NCI-H2196 treated with DMSO at 0.1 percent for 48 hours (cell line): ENCODE measurements around the gene MYH15.

Source experiments
- DNase-seq: peaks from one replicate; lab custom pipeline; 2025; ENCODE audit not compliant: unreplicated experiment; lab: John Stamatoyannopoulos, UW

Gene MYH15

DNA sequence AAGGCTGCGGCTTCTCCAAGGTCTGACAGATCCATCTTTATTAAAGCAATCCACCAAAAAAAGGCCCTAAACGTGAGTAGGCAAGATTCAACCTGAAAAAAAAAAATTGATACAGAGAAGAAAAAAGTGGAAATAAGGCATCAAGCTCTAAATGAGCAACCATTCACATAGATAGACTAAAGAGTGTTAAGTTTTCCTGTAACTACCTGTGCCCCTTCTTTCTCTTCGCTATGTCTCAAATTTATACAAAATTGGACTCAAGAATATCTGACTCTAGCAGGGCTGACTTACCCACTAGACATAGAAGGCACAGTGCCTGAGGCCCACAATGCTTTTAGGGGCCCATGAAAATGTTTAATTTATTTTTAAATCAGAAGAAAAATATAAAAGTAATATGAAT is at the start of gene MYH15:
Gene MYH15, minus strand, starts transcription at position 101 of the 400 bp plus-strand sequence. Its CDS starts 66 bp downstream, at position 35.
- DNase-seq = no peak

DNA sequence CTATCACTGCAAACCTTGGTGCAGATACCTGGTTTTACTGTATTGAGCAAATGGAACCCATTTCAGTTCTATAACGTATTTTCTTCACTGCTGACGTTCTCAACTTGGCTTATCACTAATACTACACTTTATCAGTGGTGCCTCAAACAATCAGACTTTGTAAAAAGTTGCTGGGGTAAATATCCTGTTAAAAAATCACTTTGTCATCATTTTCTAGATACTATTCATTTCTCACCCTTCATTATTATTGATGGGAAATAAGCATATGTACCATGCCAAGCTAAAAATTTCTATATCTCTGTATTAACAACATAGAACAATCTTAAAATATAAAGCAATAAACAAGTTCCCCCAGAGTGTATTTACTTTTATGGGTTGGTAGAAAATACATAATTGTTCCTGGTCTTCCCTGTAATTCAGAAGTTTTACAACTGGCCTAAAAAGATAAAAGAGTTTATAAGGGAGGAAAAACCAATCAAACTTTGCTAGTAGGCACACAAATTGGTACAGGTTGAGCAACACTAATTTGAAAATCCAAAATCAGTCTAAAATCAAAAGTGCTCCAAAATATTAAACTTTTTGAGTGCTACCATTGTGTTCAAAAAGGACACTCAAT is 45.7 kb upstream of the MYH15 start:
- no peak for DNase-seq

DNA sequence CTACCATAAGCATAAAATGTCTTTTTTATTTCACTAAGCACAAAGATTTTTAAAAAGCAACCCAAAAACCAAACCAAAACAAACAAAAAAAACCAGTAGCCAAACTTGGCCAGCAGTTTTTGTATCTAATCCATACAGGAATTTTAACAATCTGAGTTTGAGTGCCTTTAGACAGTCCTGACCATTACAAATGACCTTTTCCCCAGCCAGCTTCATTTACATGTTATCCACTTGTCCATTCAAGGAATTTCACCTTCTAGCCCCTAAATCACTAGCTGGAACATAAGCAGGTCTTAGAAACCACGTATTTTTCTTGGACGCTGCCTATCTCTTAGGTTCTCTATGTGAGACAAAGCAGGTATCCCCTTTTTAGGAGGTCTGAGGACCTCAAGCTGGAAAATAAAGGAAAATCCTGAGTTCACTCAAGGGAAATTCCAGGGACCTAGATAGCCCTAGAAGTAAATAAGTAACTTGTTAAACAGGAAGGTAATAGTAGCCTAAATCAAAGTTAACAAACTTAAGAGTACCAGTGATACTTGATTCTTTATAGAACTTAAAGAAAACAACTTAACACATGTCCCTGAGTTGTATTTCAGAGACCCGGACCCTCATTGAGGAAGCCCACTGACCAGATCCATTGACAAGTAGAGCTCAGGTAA is 44.6 kb upstream of the MYH15 start:
- DNase-seq = no peak

DNA sequence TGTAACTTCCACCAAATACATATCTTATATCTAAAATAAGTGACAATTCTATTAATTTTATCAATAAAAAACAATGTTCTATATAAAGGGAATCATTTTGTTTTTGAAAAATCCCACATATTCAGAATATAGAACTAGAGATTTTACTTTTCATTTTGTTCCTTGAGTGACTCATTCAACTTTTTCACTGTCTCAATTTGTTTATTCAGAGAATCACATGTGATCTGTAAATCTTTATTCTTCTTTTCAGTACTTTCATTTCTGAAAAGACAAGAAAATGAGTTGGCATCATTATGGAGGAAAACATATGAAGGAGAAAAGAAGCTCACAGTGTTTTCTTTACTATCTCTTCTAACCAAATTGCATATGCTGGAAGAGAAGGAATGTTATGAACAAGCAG is 43.8 kb upstream of the MYH15 start:
- no peak for DNase-seq

DNA sequence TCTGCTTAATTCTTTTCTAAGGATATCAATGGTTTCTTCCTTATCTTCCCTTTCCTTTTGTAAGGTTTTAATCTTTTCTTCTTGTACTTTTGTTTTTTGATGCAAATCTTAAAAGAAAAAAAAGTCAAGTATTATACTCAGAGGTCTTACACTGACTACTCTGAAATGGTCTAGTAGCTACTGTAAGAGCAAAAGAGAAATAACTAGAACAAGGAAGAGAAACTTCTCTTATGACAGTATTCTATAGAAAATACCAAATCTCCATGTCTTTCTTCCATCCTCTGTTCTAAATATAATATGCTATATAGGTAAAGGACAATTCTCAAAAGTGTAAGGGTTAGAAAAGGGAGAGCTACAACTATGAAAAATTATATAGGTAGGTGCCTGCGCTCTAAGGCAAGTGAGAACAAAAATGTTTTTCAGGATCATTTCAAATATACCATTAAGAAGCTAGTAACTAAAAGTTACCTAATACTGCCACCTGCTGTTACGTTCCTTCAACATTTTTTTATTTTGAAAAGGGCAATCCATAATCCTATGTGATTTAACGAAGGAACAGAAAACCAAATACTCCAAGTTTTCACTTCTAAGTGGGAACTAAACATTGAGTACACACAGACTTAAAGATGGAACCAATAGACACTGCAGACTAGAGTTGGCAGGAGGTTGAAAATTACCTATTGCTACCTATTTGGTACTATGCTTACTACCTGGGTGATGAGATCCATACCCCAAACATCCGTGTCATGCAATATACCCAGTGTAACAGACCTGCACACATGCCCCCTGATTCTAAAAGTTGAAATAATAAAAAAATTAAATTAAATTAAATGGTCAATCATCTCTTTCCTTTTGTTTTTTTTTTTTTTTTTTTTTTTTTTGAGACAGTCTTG is 42.1 kb upstream of the MYH15 start:
- peak; percentile 45 for DNase-seq

DNA sequence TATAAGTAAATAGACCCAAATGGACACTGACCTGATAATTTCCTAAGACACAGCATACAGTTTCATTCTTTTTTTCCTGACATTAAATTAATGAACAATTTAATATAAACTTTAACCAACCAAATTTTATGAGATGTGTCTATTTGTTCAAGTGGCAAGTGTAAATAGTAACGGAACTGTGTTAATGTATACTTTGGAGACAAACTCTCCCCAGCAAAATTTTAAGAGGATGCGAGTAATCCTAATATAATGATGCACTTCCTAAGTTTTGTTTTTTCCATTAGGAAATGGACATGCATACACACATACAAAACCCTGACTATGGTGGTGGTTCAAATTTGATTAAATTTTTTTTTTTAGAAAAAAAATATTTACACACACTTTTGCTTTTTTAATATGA is 38.5 kb upstream of the MYH15 start:
- DNase-seq = no peak

DNA sequence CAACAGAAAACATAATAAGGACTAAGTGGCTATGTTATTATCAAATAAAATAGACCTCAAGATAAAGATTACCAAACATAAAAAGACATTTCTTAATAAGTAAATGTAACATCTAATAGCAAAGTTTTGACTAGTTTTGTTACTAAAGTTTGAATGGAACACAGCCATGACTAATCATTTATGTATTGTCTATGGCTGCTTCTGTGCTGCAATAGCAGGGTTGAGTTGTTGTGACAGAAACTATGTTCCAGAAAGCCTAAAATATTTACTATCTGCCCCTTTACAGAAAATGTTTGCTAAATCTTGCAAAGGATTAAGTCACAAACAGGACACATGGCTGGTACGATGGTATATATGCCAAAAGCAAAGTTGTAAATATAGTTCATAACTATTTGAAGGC is 37.9 kb upstream of the MYH15 start:
- DNase-seq = no peak

DNA sequence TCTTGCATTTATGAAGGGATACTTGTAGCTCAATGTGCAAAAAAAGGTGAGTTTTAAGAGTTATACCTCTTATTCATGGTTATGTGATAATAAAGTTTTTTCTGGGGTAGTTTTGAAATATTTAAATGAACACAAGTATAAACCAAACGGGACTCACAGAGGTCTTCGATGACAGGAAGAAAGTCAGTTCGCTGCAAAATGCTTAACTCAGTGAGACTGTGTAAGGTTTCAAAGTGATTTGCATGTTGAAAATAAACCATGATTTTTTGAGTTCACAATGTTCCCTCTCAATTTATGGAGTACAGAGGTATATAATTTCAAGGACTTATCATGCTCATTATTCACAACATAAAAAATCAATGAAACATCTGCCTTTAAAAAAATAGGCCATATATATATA is 36.3 kb upstream of the MYH15 start:
- DNase-seq = no peak

DNA sequence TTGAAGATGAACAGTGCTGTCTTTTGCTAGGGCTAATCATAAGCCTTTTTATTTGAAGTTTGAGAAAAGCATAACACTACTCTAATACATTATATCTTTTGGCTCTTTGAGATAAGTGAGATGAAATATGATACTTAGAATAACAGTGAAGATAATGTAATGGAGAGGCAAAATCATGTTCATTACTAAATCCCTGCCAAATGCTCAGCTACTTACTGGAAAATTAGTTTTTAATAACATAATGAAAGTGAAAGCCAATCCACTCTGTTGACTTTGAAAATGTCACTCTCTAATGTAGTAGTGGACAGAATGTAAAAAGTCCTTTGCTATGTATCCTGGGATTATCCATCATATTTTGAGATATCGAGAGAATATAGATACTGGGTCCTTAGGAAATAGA is 35.9 kb upstream of the MYH15 start:
- DNase-seq = peak; percentile 7

DNA sequence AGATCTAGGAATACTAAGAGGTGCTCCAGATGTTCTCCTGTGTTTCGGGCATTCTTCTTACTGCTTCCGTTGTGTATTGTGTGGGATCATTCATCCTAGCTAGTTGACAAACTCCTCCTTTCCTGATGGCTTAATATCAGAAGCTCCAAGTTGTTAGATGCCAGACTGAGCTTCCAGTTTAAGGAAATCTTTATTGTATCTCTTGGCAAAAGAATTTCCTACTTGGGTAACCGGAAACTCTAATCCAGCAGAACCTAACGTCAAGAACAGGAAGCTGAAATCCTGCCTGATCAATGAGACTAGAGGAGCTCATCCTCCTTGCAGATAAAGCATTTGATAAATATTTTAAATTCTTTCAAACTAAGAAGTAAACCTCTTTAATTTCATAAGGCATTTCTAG is 27.7 kb upstream of the MYH15 start:
- DNase-seq = no peak

DNA sequence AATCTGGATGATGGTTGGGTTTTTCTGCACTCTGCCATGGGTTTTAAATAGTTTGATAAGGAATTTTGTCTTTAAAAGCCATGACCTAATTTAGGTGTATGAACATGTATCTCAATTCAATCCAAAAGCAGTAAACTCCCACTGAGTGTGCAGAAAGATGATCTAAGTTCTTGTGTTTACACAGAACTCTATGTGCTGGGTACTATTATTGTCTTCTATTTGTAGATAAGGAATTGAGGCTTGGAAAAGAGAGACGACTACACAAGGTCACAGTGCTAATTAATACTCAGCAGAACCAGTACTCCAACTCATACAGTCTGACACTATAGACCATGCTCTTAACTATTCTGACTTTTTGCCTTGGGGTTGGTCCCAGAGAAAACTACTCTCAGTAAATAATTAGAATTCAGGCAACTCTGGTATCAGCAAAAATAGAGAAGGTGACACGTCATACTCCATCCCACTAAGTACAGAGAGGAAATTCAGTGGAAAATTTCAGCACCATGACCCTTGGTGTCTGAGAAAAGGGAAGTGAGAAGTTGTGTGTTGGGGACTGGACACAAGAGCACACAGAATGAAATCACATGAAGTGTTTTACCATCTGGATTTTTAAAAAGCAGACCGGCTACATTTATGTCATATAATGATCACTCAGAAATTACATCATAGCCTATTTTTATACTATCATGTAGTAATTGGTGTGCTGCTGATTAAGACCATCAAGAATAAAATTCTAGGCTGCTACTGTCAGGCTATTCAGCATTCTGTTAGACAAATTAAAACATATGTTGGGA is 18.3 kb upstream of the MYH15 start:
- DNase-seq = no peak

DNA sequence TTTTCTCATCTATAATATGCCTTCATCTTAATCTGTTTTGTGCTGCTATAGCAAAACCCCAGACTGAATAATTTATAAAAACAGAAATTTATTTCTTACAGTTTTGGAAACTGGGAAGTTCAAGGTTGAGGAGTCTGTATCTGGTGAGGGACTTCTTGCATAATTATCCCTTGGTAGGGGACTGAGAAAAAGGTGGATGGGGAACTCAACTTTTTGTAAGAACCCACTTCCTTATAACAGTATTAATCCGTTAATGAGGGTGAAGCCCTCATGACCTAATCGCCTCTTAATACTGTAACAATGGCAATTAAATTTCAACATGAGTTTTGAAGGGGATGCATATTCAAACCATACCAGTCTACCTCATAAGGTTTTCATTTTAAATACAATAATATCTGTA is 17.4 kb upstream of the MYH15 start:
- no peak for DNase-seq

DNA sequence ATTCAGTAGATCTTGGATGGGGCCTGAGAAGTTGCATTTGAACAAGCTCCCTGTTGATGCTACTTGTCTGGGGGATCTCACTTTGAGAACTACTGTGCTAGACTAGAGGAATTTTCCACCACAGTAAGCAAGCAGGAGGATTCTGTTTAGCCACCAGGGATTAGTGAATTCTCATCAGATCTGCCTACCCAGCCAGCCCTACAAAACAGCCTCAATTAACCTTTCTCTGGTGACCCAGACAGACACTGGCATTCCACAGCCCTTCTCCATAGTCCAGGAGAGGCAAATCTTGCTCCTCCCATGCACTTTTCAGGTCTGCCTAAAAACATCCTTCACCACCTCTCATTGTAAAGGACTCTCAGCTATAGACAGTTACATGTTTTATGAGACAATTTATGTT is 16.7 kb upstream of the MYH15 start:
- no peak for DNase-seq

DNA sequence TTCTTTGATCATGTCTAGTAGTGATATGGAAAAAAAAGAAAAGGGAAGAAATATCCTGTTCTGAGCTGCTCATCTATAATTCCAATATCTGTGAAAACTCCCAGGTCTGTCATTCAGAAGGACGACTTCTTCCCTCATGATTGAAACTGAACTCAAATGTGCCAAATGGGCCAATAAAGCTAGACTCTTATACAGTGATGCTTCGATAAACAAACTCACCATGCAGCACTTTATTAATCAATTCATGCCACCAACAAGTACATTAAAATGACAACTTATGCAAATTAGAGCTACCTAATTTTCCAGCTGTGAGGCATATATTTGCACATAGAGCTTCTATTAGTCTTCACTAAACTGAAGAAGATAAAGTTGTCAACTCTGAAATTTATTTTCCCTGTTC is 15.6 kb upstream of the MYH15 start:
- DNase-seq = no peak

DNA sequence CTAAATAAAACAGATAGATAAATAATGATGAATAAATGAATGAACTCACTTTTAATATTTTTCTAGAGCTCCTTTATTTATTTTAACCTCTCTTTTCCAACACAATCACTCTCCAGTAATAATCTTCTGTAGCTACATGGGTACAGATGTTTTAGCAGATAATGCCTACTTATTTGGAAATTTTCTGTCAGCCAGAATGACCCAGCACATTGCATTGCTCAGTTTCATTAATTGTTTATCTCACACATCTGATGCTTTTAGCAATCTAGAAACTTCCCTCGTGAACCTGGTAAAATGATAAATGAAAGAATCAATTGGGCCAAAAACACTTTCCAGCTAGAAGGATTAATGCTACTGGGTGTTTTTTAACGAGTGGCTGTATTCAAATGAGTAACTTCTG is 14.9 kb upstream of the MYH15 start:
- no peak for DNase-seq

DNA sequence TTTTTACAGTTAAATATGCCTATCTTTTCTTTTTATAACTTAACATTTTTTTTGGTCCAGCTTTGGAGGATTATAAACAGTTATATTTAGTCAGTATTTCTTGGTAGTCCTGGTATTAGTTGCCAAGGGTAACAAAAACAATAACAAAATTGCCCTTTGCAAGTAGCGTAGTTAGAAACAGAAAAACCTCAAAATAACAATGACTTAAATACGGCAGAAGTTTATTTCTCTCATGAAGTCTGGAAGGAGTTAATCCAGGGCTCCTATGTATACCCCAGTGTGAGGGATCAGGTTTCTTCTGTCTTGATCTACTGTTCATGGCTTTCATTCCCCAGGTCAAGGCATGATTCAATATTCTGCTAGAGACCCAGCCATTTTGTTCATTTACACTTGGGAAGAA is 14.1 kb upstream of the MYH15 start:
- no peak for DNase-seq

DNA sequence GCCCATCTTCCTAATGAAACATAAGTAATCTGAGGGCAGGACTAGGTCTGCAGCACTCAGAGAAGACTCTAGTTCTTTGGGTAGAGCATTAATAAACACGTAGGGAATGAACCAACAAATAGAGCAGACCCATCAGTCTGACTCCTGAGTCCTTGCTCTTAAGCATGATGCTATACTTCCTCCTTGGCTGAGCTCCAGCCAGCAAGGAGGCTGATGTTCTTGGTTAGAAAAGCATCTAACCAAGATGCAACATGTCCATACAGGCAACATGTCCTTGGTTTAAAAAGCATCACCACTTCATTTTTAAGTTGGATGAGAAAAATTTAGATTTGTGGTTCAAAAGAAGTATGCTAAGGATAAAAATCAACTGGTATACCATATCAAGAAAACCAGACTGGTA is 8.5 kb upstream of the MYH15 start:
- no peak for DNase-seq

DNA sequence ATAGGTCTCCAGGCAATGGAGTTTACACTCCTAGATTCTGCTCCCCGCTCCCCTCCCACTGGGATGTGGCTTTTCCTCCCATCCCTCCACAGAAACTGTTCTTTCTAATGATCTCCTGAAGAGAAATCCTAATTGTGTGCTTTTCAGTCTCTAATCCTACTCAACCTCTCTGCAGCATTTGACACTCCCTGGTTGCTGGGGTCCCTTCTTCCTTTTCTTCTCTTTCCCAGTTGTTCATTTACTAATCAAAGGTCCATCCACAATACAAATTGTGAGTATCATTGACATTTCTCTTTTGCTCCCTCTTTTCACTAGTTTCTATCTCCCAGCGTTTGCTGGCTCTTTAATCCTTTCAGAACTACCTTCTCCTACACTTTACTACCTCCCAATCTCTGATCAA is 6.5 kb upstream of the MYH15 start:
- DNase-seq = no peak

DNA sequence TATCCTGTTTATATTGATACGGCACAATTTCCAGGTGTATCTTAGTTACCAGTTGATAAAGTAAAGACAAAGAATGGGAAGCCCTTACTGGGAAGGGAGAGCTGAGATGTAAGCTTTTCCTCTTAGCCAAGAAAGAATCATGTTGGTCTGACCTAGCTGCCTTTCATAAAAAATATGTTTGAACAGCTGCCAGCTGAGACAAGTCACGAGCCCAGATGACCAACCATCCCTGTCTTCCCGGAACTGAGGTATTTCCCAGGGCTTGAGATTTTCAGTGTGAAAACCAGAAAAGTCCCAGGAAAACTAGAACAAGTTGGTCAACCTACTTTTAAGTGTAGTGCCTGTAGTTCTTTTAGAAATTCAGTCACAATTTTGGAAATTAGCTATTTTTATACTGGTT is 3.6 kb upstream of the MYH15 start:
- no peak for DNase-seq

DNA sequence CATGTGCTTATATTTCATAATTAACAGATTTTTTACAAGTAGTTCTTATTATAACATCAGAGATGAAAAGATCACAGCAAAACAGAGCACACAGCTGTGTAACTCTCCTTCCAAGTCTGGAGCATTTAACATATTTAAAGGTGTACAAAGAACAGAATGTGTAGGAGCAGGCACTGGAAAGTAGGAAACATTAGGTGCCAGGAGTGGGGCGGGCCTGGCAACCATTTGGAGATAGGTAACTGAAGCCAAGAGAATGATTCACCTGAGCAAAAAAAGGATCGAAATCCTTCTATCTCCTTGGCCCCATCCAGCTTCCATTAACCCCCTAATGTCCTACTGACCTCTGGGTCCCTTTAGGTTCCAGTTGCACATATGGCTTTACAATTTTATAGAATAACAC is 2.3 kb upstream of the MYH15 start:
- no peak for DNase-seq

DNA sequence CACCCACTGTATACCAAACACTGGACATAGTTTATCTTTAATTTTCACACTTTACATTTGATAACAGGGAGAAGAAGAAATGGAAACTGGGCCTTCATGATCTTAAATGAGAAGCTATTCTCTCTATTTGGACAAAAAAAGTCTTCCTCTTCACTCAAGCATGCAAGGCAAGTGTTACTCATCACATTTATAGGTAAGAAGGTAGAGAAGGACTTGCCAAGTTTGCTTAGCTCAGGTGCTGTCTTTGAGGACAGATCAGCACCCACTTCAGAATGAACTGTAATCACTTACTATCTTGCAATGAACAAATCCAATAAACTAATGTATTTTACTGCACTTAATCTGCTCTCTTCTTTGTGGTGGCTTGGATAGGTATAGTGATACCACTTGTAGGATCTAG is 1.1 kb upstream of the MYH15 start:
- no peak for DNase-seq
